Endodermal cell (in vitro differentiated cells): ENCODE data around the gene CD163. TPM values are rescaled to one million over a fixed set of nuclear protein-coding genes. Genes with fewer than 3 reads are reported as not detected.

Experiments used
- DNase-seq: peaks from one replicate; pipeline ENCODE4 v3.0.0-alpha.2; 2017
- H3K27ac ChIP-seq: 2 replicates; pipeline ENCODE4 v1.5.1; 2013; ENCODE audit warnings: mild to moderate bottlenecking, low read depth, low read length, moderate library complexity
- H3K27me3 ChIP-seq: 2 replicates; pipeline ENCODE4 v1.6.1; 2013; ENCODE audit warnings: mild to moderate bottlenecking, low read length, moderate library complexity; ENCODE audit not compliant: insufficient read depth, control insufficient read depth, poor library complexity, severe bottlenecking
- H3K36me3 ChIP-seq: 2 replicates; pipeline ENCODE4 v1.7.0; 2013; ENCODE audit warnings: mild to moderate bottlenecking, low read length, moderate library complexity; ENCODE audit not compliant: control insufficient read depth, insufficient read depth
- H3K4me1 ChIP-seq: one replicate; pipeline ENCODE4 v1.7.0; 2013; ENCODE audit warnings: low read length; ENCODE audit not compliant: control insufficient read depth, insufficient read depth
- H3K4me3 ChIP-seq: 2 replicates; pipeline ENCODE4 v1.5.1; 2013; ENCODE audit warnings: mild to moderate bottlenecking, low read length, moderate library complexity
- H3K9ac ChIP-seq: 2 replicates; pipeline ENCODE4 v1.6.1; 2013; ENCODE audit warnings: mild to moderate bottlenecking, low read length, moderate library complexity; ENCODE audit not compliant: poor library complexity, severe bottlenecking; ENCODE audit errors: extremely low read depth
- H3K9me3 ChIP-seq: 2 replicates; pipeline ENCODE4 v1.6.1; 2013; ENCODE audit warnings: mild to moderate bottlenecking, low read length, moderate library complexity; ENCODE audit not compliant: control insufficient read depth
- H3K27ac Mint-ChIP-seq: 2 replicates; pipeline ENCODE4 v1.8.0; 2020; ENCODE audit warnings: mixed read lengths
- H3K27me3 Mint-ChIP-seq: 2 replicates; pipeline ENCODE4 v1.8.0; 2021; ENCODE audit warnings: mild to moderate bottlenecking, mixed read lengths; ENCODE audit not compliant: insufficient read depth
- H3K36me3 Mint-ChIP-seq: 2 replicates; pipeline ENCODE4 v1.8.0; 2020; ENCODE audit warnings: low read depth, mixed read lengths
- H3K4me1 Mint-ChIP-seq: 2 replicates; pipeline ENCODE4 v1.8.0; 2020; ENCODE audit warnings: mixed read lengths
- H3K4me3 Mint-ChIP-seq: 2 replicates; pipeline ENCODE4 v1.8.0; 2020; ENCODE audit warnings: mild to moderate bottlenecking, moderate library complexity, mixed read lengths
- H3K9me3 Mint-ChIP-seq: 2 replicates; pipeline ENCODE4 v1.8.0; 2020; ENCODE audit warnings: mild to moderate bottlenecking, mixed read lengths
- WGBS, 2 experiments: methylation state at CpG; one replicate each; pipeline versions ENCODE4 v1.1.5 to v1.1.7; 2013; ENCODE audit warnings: missing lambda C conversion rate in 2 of 2, mixed read lengths in 1 of 2; ENCODE audit not compliant: insufficient coverage in 1 of 2, insufficient read length in 1 of 2; 5-methylcytosine and 5-hydroxymethylcytosine counted together
- total RNA-seq, 2 donors: library from RNA; stranded (reverse); fragmentation: NEBNext Ultra II Directional in 1 of 2; extraction: Animal tissue kit (Norgen Biotek cat#: 25700) in 1 of 2; gene quantifications; 2 replicates in 1 of 2; 3 replicates in 1 of 2; pipeline ENCODE4 v1.2.1, GENCODE V29; 2021
- TF ChIP-seq, protein P1 (sequence below): fragments of 200-600 bp; sonication (generic); conservative IDR thresholded peaks from 2 replicates; pipeline ENCODE4 v1.5.0; 2021; ENCODE audit warnings: antibody characterized with exemption, mild to moderate bottlenecking

Gene CD163
- total RNA-seq, 2 donors from 2014 or later, result 2.8 to 11.4 TPM

DNA sequence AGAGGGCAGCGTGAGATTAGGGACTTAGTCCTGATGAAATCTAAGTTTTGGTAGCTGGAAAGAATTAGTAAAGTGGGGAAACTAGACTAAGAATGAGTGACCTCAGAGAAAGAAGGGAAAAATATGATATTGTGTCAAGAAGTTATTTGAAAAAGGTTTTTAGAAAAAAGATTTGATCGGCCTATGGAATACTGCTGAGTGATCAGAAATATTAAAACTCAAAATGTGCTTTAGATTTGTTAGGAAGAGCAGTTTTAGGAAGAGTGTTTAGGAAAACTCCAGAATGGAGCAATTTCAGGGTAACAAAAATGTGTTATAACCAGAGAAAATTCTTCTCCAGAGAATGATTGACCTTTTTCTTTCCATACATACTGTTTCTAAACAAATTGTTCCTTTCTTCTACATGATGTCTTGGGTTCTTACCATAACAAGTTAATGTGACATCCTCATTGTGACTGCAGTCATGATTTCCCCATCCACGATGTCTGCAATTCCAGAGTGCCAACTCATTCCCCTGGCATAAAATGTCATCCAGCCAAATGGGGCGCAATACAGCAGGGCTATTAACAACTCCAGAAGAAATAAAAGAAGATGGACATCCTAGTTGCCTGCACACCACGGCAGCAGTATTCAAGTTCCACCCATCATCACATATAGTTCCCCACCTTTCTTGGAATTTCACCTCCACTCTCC lies 71.4 kb downstream of the CD163 start:
- Mint-ChIP-seq H3K9me3 (no peaks in the 10 kb centered on the region), H3K27ac (no peak overlapping the region), H3K36me3 (no peaks in the 10 kb centered on the region), H3K4me1 (peaks cover 10% of the 10 kb centered on the region), H3K4me3 (no peak overlapping the region), H3K27me3 (no peaks in the 10 kb centered on the region)
- Histone ChIP-seq H3K27me3 (no peaks in the 10 kb centered on the region), H3K9ac (no peak overlapping the region), H3K27ac (no peak overlapping the region), H3K9me3 (no peaks in the 10 kb centered on the region), H3K36me3 (no peaks in the 10 kb centered on the region), H3K4me3 (no peak overlapping the region), H3K4me1 (no peaks in the 10 kb centered on the region)
- 94 to 100% methylated on average over 5 of the region's 5 CpGs for WGBS, 2 experiments
- TF ChIP-seq, protein P1, sequence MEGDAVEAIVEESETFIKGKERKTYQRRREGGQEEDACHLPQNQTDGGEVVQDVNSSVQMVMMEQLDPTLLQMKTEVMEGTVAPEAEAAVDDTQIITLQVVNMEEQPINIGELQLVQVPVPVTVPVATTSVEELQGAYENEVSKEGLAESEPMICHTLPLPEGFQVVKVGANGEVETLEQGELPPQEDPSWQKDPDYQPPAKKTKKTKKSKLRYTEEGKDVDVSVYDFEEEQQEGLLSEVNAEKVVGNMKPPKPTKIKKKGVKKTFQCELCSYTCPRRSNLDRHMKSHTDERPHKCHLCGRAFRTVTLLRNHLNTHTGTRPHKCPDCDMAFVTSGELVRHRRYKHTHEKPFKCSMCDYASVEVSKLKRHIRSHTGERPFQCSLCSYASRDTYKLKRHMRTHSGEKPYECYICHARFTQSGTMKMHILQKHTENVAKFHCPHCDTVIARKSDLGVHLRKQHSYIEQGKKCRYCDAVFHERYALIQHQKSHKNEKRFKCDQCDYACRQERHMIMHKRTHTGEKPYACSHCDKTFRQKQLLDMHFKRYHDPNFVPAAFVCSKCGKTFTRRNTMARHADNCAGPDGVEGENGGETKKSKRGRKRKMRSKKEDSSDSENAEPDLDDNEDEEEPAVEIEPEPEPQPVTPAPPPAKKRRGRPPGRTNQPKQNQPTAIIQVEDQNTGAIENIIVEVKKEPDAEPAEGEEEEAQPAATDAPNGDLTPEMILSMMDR, result no peak
- no peak for DNase-seq

Other genes starting within 250 kb of the CD163 start
- 10 to 100 TPM; 11.4 to 14.6 TPM for gene ACSM4, start 199.7 kb downstream of the CD163 start, total RNA-seq
- gene CD163L1, start 59.6 kb downstream of the CD163 start, total RNA-seq, result under 1 TPM; 0.42 to 0.99 TPM
- not detected for gene APOBEC1, start 162.1 kb upstream of the CD163 start, total RNA-seq
- gene GDF3, start 192.0 kb upstream of the CD163 start, total RNA-seq, result 10 to 100 TPM in 1 of 2 donors, 1 to 10 TPM in 1; 1.3 to 60.7 TPM
- gene DPPA3, start 207.7 kb upstream of the CD163 start, total RNA-seq, result 1 to 10 TPM; 1.3 to 4.6 TPM
- not detected for gene CLEC4C, start 243.6 kb upstream of the CD163 start, total RNA-seq